HEK293T (cell line): ENCODE results near the gene TPO.
"Not testable (repeated sequence)": the region's sequence is repeated elsewhere in the genome, so short reads cannot be mapped to it uniquely, and the experiment has no call there.

ENCODE experiments used
- CTCF ChIA-PET: fragments of 350-600 bp; formaldehyde crosslinking; extraction: SDS; loops from one replicate; lab custom pipeline; 2021; ENCODE audit warnings: antibody characterized with exemption, inconsistent platforms; lab: Yijun Ruan, JAX
- POLR2A ChIA-PET: fragments of 350-600 bp; formaldehyde crosslinking; extraction: SDS; loops from one replicate; lab custom pipeline; 2020; ENCODE audit warnings: antibody characterized with exemption, inconsistent platforms; lab: Yijun Ruan, JAX
- DNase-seq: peaks from one replicate; pipeline ENCODE4 v3.0.0; 2012; ENCODE audit warnings: mixed read lengths; ENCODE audit errors: extremely low spot score
- ARNT ChIP-seq: fragments of 450-650 bp; IDR thresholded peaks from 2 replicates; pipeline ENCODE4 v1.6.1; 2017; ENCODE audit warnings: mild to moderate bottlenecking
- BHLHE40 ChIP-seq: fragments of 450-650 bp; IDR thresholded peaks from 2 replicates; pipeline ENCODE4 v1.6.1; 2016; ENCODE audit warnings: mild to moderate bottlenecking, moderate library complexity, borderline replicate concordance
- CTBP1 ChIP-seq: fragments of 450-650 bp; IDR thresholded peaks from 2 replicates; pipeline ENCODE4 v1.6.1; 2016; ENCODE audit warnings: borderline replicate concordance
- ELF4 ChIP-seq: fragments of 450-650 bp; IDR thresholded peaks from 2 replicates; pipeline ENCODE4 v1.6.1; 2017; ENCODE audit warnings: antibody characterized with exemption
- FOXA1 ChIP-seq: fragments of 450-650 bp; IDR thresholded peaks from 2 replicates; pipeline ENCODE4 v1.6.1; 2016; ENCODE audit warnings: mild to moderate bottlenecking
- FOXK2 ChIP-seq: fragments of 450-650 bp; IDR thresholded peaks from 2 replicates; pipeline ENCODE4 v1.6.1; 2016; ENCODE audit warnings: mild to moderate bottlenecking
- FOXM1 ChIP-seq: fragments of 450-650 bp; IDR thresholded peaks from 2 replicates; pipeline ENCODE4 v1.6.1; 2017; ENCODE audit warnings: mild to moderate bottlenecking, borderline replicate concordance
- HDGF ChIP-seq: fragments of 450-650 bp; IDR thresholded peaks from 2 replicates; pipeline ENCODE4 v1.6.1; 2017; ENCODE audit warnings: antibody characterized with exemption, borderline replicate concordance
- L3MBTL2 ChIP-seq: fragments of 450-650 bp; conservative IDR thresholded peaks from 2 replicates; pipeline ENCODE4 v1.6.1; 2016; ENCODE audit warnings: mild to moderate bottlenecking
- LEF1 ChIP-seq: fragments of 450-650 bp; IDR thresholded peaks from 2 replicates; pipeline ENCODE4 v1.6.1; 2017; ENCODE audit warnings: mild to moderate bottlenecking, borderline replicate concordance
- NFRKB ChIP-seq: fragments of 450-650 bp; IDR thresholded peaks from 2 replicates; pipeline ENCODE4 v1.6.1; 2016; ENCODE audit warnings: mild to moderate bottlenecking, moderate library complexity
- SP1 ChIP-seq: fragments of 450-650 bp; IDR thresholded peaks from 2 replicates; pipeline ENCODE4 v1.6.1; 2017
- SUZ12 ChIP-seq: fragments of 450-650 bp; IDR thresholded peaks from 2 replicates; pipeline ENCODE4 v1.6.1; 2016; ENCODE audit warnings: mild to moderate bottlenecking
- TARDBP ChIP-seq: fragments of 450-650 bp; IDR thresholded peaks from 2 replicates; pipeline ENCODE4 v1.6.1; 2016
- ZNF384 ChIP-seq: fragments of 450-650 bp; IDR thresholded peaks from 2 replicates; pipeline ENCODE4 v1.6.1; 2016
- TF ChIP-seq, protein P1 (sequence below): fragments of 450-650 bp; IDR thresholded peaks from 2 replicates; pipeline ENCODE4 v1.6.1; 2016

TPO gene

DNA sequence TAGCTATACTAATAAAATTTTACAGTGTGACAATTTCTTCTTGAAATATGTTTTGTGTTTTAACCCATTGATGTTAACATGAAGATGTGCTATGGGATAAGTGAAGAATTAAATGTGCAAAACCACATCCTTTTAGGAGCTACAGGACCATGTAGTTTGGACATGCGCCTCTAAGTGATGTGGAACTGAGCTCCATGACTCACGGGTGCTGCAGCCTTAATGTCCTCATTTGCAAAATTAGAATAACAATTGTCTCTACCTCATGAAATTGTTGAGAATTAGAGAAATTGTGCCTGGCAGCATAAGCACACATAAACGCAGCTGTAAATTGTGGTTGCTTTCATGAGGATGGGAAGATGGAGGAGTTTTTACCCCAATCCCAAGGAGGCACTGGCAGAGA is 31.6 kb upstream of the TPO start:
- DNase-seq: no peak
- POLR2A ChIA-PET: no interaction called here
- no peak for TF ChIP-seq LEF1
- no peak for TF ChIP-seq TARDBP
- no peak for TF ChIP-seq ZNF384
- no peak for TF ChIP-seq SUZ12
- TF ChIP-seq FOXK2: no peak
- no peak for TF ChIP-seq CTBP1
- TF ChIP-seq ARNT: no peak
- TF ChIP-seq L3MBTL2: no peak
- no peak for TF ChIP-seq ELF4
- no peak for TF ChIP-seq HDGF
- TF ChIP-seq FOXM1: no peak
- TF ChIP-seq, protein P1, sequence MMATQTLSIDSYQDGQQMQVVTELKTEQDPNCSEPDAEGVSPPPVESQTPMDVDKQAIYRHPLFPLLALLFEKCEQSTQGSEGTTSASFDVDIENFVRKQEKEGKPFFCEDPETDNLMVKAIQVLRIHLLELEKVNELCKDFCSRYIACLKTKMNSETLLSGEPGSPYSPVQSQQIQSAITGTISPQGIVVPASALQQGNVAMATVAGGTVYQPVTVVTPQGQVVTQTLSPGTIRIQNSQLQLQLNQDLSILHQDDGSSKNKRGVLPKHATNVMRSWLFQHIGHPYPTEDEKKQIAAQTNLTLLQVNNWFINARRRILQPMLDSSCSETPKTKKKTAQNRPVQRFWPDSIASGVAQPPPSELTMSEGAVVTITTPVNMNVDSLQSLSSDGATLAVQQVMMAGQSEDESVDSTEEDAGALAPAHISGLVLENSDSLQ: no peak
- no peak for TF ChIP-seq NFRKB
- CTCF ChIA-PET: no interaction called here

DNA sequence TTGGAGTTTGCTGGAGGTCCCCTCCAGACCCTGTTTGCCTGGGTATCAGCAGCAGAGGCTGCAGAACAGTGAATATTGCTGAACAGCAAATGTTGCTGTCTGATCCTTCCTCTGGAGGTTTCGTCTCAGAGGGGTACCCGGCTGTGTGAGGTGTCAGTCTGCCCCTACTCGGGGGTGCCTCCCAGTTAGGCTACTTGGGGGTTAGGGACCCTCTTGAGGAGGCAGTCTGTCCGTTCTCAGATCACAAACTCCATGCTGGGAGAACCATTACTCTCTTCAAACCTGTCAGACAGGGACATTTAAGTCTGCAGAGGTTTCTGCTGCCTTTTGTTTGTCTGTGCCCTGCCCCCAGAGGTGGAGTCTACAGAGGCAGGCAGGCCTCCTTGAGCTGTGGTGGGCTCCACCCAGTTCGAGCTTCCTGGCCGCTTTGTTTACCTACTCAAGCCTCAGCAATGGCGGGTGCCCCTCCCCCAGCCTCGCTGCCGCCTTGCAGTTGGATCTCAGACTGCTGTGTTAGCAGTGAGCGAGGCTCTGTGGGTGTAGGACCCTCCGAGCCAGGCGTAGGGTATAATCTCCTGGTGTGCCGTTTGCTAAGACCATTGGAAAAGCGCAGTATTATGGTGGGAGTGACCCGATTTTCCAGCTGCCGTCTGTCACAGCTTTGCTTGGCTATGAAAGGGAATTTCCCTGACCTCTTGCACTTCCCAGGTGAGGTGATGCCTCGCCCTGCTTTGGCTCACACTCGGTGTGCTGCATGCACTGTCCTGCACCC is 25.1 kb upstream of the TPO start:
- DNase-seq, POLR2A ChIA-PET, CTCF ChIA-PET: not testable (repeated sequence)

DNA sequence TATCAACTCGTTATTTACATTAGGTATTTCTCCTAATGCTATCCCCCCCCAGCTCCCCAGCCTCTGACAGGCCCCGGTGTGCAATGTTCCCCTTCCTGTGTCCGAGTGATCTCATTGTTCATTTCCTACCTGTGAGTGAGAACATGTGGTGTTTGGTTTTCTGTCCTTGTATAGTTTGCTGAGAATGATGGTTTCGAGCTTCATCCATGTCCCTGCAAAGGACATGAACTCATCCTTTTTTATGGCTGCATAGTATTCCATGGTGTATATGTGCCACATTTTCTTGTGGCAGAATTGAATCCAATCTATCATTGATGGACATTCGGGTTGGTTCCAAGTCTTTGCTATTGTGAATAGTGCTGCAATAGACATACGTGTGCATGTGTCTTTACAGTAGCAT is 23.1 kb upstream of the TPO start:
- DNase-seq, POLR2A ChIA-PET, CTCF ChIA-PET: not testable (repeated sequence)

DNA sequence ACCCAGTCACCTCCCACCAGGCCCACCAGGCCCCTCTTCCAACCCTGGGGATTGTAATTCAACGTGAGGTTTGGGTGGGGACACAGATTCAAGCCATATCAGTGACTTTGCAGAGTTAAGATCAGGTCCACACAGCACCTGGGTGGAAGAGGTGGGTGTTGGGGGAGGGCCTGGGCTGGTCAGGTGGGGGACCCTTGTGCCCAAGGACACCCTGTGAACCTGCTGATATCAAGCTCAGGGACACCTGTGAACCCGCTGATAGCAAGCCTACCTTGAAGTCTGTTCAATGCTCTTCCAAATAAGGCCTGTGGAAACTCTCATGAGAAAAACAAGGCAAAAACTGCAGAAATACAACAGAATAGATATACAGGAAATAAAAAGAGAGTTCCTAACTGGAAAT is 19.9 kb upstream of the TPO start:
- DNase-seq: no peak
- CTCF ChIA-PET: no interaction called here
- POLR2A ChIA-PET: no interaction called here
- no peak for TF ChIP-seq NFRKB
- TF ChIP-seq FOXK2: no peak
- TF ChIP-seq ZNF384: no peak
- no peak for TF ChIP-seq BHLHE40
- no peak for TF ChIP-seq LEF1
- TF ChIP-seq CTBP1: no peak
- TF ChIP-seq HDGF: no peak
- TF ChIP-seq L3MBTL2: no peak
- no peak for TF ChIP-seq SUZ12
- TF ChIP-seq ARNT: no peak
- TF ChIP-seq ELF4: no peak
- no peak for TF ChIP-seq SP1
- TF ChIP-seq FOXA1: no peak

DNA sequence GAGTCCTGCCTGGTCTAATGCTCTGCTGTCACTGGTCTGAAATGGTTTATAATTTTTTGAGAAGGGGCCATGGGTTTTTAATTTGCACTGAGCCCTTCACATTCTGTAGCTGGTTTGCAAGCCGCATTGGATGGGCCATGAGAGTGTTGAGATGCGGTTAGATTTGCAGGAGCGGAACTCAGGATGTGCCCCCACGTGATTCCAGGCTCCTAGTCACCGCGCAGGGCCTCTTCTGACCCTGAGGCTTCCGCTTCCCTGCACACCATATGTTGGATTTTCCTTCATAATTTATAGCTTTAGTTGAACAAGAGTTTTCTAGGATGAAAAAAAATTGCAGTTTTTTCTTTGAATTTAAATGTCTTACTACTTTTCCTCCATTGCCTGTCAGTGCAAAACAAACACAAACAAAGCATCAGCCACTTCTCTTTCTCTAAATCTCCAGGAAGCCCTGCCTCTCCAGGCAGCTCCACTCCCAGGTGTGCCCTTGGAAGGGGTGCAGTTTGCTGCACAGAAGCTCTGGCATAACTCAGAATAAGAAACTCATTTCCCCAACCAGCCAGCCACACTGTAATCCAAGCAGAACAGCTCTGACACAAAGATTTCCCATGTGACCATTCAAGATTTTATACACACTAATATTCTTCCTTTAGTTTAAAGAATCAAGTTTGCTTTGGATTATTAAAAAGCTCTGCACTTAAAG is 18.4 kb upstream of the TPO start:
- ChIA-PET POLR2A (no interaction called here), CTCF (no interaction called here)
- no peak for TF ChIP-seq SP1
- DNase-seq: no peak

DNA sequence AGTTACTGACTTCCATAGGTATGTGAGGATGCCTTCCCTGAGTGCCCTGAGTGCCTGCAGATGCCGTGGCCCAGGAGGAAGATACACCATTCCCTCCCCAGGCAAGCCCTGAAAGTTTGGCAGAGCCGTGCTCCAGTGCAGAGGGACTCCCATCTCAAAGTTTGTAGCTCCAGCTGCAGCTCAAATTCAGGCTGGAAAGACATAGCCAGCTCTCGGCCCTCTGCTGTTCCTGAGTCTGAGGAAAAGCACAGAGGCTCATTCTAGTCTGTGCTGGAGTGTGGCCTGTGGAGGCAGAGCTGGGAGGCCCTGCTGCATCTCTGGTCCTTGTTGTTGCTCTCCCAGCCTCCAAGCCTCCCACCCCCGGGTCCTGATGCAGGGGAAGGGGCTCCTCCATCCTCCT is 15.9 kb upstream of the TPO start:
- CTCF ChIA-PET: no interaction called here
- POLR2A ChIA-PET: no interaction called here
- TF ChIP-seq L3MBTL2 (no peak), FOXM1 (no peak), FOXA1 (no peak), SUZ12 (no peak)
- no peak for DNase-seq

DNA sequence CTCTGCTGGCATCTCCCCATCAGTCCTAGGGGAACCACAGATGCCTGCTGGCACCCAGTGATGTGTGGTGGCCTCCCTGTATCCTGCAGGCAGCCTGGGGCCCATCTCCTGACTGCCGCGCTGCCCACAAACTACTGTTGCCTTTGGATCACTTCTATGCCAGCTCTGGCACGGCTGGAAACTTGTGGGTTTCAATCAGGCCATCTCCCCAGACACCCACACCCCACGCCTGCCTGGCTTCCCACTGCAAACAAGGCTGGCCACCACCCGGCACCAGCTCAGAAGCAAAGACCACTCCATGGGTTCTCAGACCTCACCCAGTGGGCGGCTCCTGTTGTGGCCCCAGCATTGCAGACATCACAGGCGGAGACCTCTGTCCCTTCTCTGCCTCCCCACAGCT is 15.1 kb upstream of the TPO start:
- POLR2A ChIA-PET: no interaction called here
- CTCF ChIA-PET: no interaction called here
- DNase-seq: no peak
- no peak for TF ChIP-seq SP1
- no peak for TF ChIP-seq LEF1
- no peak for TF ChIP-seq FOXM1
- TF ChIP-seq TARDBP: no peak
- TF ChIP-seq, protein P1: no peak
- no peak for TF ChIP-seq L3MBTL2
- TF ChIP-seq HDGF: no peak
- TF ChIP-seq SUZ12: no peak
- TF ChIP-seq ELF4: no peak
- TF ChIP-seq BHLHE40: no peak
- no peak for TF ChIP-seq FOXK2
- TF ChIP-seq NFRKB: no peak
- TF ChIP-seq FOXA1: no peak
- TF ChIP-seq CTBP1: no peak
- no peak for TF ChIP-seq ZNF384
- no peak for TF ChIP-seq ARNT
